Measurements from ENCODE around the gene SPINT4.
"Not testable (repeated sequence)": the region's sequence is repeated elsewhere in the genome, so short reads cannot be mapped to it uniquely, and the experiment has no call there.

SPINT4 gene

DNA sequence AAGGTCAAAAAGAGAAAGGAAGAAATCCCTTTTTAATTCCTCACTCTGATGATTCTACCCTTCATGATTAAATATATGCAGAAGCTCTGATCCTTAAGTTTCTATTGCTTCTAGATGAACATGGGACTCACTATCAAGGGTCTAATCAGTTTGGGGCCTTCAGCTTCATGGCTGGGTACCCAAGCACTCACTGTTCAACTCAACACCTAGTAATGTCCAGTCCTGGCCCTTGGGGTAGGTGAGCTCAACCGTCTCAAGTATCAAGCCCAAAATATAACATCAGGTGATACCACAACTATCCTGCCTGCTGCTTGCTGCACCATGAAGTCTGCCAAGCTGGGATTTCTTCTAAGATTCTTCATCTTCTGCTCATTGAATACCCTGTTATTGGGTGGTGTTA, at the start of gene SPINT4:
Gene SPINT4, plus strand, starts transcription at position 301 of the 400 bp plus-strand sequence. Its CDS starts 21 bp downstream, at position 322.
- no peak for ATAC-seq
- TF ChIP-seq ZFP3 (CRISPR knock-in tag; IDR thresholded peaks at IDR 0.05), result no peak
- TF ChIP-seq ZFP30 (CRISPR knock-in tag; IDR thresholded peaks at IDR 0.05), result no peak
- no peak for TF ChIP-seq OSR1 (CRISPR knock-in tag; IDR thresholded peaks at IDR 0.05)
- no peak for TF ChIP-seq TOX (CRISPR knock-in tag; IDR thresholded peaks at IDR 0.05; ENCODE audit: borderline replicate concordance)
- TF ChIP-seq, protein P1, sequence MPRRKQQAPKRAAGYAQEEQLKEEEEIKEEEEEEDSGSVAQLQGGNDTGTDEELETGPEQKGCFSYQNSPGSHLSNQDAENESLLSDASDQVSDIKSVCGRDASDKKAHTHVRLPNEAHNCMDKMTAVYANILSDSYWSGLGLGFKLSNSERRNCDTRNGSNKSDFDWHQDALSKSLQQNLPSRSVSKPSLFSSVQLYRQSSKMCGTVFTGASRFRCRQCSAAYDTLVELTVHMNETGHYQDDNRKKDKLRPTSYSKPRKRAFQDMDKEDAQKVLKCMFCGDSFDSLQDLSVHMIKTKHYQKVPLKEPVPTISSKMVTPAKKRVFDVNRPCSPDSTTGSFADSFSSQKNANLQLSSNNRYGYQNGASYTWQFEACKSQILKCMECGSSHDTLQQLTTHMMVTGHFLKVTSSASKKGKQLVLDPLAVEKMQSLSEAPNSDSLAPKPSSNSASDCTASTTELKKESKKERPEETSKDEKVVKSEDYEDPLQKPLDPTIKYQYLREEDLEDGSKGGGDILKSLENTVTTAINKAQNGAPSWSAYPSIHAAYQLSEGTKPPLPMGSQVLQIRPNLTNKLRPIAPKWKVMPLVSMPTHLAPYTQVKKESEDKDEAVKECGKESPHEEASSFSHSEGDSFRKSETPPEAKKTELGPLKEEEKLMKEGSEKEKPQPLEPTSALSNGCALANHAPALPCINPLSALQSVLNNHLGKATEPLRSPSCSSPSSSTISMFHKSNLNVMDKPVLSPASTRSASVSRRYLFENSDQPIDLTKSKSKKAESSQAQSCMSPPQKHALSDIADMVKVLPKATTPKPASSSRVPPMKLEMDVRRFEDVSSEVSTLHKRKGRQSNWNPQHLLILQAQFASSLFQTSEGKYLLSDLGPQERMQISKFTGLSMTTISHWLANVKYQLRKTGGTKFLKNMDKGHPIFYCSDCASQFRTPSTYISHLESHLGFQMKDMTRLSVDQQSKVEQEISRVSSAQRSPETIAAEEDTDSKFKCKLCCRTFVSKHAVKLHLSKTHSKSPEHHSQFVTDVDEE (CRISPR knock-in tag; IDR thresholded peaks at IDR 0.05), result no peak
- TF ChIP-seq, protein P2, sequence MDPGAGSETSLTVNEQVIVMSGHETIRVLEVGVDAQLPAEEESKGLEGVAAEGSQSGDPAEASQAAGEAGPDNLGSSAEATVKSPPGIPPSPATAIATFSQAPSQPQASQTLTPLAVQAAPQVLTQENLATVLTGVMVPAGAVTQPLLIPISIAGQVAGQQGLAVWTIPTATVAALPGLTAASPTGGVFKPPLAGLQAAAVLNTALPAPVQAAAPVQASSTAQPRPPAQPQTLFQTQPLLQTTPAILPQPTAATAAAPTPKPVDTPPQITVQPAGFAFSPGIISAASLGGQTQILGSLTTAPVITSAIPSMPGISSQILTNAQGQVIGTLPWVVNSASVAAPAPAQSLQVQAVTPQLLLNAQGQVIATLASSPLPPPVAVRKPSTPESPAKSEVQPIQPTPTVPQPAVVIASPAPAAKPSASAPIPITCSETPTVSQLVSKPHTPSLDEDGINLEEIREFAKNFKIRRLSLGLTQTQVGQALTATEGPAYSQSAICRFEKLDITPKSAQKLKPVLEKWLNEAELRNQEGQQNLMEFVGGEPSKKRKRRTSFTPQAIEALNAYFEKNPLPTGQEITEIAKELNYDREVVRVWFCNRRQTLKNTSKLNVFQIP (CRISPR knock-in tag; IDR thresholded peaks at IDR 0.05; ENCODE audit: borderline replicate concordance, low read depth), result no peak
- TF ChIP-seq SNAI2 (CRISPR knock-in tag; IDR thresholded peaks at IDR 0.05), result no peak
- no peak for TF ChIP-seq ESRRG (CRISPR knock-in tag; IDR thresholded peaks at IDR 0.05)
- TF ChIP-seq PPARA (CRISPR knock-in tag; IDR thresholded peaks at IDR 0.05; ENCODE audit: borderline replicate concordance), result no peak
- no peak for TF ChIP-seq ZC3H10 (CRISPR knock-in tag; IDR thresholded peaks at IDR 0.05)
- no peak for TF ChIP-seq BACH2 (CRISPR knock-in tag; IDR thresholded peaks at IDR 0.05; ENCODE audit: borderline replicate concordance)
- no peak for TF ChIP-seq CSDC2 (CRISPR knock-in tag; IDR thresholded peaks at IDR 0.05)
- TF ChIP-seq ZNF565 (CRISPR knock-in tag; conservative IDR thresholded peaks at IDR 0.05; ENCODE audit: low read depth), result no peak

DNA sequence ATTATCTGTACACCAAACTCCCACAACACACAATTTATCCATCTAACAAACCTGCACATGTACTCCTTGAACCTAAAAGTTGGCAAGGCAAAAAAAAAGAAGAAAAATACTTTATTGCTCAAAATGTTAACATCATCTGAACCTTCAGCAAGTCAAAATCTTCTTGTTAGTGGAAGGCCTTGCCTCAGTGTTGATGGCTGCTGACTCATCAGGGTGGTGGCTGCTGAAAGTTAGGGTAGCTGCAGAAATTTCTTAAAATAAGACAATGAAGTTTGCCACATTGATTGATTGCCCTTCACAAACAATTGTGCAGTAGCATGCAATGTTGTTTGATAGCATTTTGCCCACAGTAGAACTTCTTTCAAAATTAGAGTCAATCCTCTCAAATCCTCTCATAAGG, 49.4 kb upstream of the SPINT4 start:
- no peak for ATAC-seq
- no peak for TF ChIP-seq SNAI2 (CRISPR knock-in tag; IDR thresholded peaks at IDR 0.05)

DNA sequence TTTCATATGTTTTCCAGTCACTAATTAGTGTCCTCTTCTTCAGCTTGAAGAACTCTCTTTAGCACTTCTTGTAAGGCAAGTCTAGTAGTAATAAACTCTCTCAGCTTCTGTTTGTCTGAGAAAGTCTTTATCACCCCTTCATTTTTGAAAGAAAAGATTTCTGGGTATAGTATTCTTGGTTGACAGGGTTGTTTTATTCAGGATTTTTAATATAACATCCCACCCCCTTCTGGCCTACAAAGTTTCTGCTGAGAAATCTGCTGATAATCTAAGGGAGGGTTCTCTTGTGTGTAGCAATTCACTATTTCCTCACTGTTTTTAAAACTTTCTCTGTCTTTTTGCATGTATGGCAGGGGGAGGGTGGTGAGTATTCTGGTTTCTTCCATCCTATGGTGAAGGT, 42.5 kb upstream of the SPINT4 start:
- ATAC-seq, result no peak
- TF ChIP-seq ESRRG (CRISPR knock-in tag; IDR thresholded peaks at IDR 0.05) (no peak), ZNF8 (CRISPR knock-in tag; IDR thresholded peaks at IDR 0.05) (no peak), ZFP30 (CRISPR knock-in tag; IDR thresholded peaks at IDR 0.05) (no peak), ZNF565 (CRISPR knock-in tag; conservative IDR thresholded peaks at IDR 0.05; ENCODE audit: low read depth) (no peak), CSDC2 (CRISPR knock-in tag; IDR thresholded peaks at IDR 0.05) (no peak), PPARA (CRISPR knock-in tag; IDR thresholded peaks at IDR 0.05; ENCODE audit: borderline replicate concordance) (no peak), BACH2 (CRISPR knock-in tag; IDR thresholded peaks at IDR 0.05; ENCODE audit: borderline replicate concordance) (no peak), ZNF70 (CRISPR knock-in tag; IDR thresholded peaks at IDR 0.05) (no peak)
- TF ChIP-seq, protein P3, sequence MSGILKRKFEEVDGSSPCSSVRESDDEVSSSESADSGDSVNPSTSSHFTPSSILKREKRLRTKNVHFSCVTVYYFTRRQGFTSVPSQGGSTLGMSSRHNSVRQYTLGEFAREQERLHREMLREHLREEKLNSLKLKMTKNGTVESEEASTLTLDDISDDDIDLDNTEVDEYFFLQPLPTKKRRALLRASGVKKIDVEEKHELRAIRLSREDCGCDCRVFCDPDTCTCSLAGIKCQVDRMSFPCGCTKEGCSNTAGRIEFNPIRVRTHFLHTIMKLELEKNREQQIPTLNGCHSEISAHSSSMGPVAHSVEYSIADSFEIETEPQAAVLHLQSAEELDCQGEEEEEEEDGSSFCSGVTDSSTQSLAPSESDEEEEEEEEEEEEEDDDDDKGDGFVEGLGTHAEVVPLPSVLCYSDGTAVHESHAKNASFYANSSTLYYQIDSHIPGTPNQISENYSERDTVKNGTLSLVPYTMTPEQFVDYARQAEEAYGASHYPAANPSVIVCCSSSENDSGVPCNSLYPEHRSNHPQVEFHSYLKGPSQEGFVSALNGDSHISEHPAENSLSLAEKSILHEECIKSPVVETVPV (CRISPR knock-in tag; IDR thresholded peaks at IDR 0.05), result no peak
- TF ChIP-seq, protein P1 (CRISPR knock-in tag; IDR thresholded peaks at IDR 0.05), result no peak

DNA sequence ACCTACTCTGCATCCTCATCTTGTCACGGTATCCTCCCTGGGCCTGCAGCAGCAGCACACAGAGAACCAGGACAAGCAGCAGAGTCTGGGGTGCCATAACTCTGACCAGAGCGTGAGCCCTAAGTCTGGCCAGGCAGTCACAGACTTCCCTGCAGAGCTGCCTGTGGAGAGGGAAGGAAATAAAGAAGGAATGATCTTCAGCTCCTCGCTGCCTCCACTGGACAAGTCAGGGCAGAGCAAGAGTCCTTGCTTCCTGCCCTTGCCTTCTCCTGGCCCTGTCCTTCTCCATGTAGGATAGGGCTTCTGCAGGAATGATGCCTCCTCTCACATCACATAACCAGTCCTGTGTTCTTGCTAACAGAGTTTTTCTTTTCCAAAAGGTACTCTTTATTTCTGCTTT, 36.3 kb upstream of the SPINT4 start:
- no peak for ATAC-seq
- TF ChIP-seq, protein P4, sequence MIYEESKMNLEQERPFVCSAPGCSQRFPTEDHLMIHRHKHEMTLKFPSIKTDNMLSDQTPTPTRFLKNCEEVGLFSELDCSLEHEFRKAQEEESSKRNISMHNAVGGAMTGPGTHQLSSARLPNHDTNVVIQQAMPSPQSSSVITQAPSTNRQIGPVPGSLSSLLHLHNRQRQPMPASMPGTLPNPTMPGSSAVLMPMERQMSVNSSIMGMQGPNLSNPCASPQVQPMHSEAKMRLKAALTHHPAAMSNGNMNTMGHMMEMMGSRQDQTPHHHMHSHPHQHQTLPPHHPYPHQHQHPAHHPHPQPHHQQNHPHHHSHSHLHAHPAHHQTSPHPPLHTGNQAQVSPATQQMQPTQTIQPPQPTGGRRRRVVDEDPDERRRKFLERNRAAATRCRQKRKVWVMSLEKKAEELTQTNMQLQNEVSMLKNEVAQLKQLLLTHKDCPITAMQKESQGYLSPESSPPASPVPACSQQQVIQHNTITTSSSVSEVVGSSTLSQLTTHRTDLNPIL (CRISPR knock-in tag; IDR thresholded peaks at IDR 0.05; ENCODE audit: low read depth), result no peak
- no peak for TF ChIP-seq CSDC2 (CRISPR knock-in tag; IDR thresholded peaks at IDR 0.05)
- no peak for TF ChIP-seq ARNTL (CRISPR knock-in tag; IDR thresholded peaks at IDR 0.05; ENCODE audit: borderline replicate concordance, low read depth)

DNA sequence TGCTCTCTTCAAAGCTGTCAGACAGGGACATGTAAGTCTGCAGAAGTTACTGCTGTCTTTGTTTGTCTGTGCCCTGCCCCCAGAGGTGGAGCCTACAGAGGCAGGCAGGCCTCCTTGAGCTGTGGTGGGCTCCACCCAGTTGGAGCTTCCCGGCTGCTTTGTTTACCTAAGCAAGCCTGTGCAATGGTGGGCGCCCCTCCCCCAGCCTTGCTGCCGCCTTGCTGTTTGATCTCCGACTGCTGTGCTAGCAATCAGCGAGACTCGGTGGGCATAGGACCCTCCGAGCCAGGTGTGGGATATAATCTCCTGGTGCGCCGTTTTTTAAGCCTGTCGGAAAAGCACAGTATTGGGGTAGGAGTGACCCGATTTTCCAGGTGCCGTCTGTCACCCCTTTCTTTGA, 28.8 kb upstream of the SPINT4 start:
- ATAC-seq, result not testable (repeated sequence)
